ENCODE results near the gene TECTB.

DNA sequence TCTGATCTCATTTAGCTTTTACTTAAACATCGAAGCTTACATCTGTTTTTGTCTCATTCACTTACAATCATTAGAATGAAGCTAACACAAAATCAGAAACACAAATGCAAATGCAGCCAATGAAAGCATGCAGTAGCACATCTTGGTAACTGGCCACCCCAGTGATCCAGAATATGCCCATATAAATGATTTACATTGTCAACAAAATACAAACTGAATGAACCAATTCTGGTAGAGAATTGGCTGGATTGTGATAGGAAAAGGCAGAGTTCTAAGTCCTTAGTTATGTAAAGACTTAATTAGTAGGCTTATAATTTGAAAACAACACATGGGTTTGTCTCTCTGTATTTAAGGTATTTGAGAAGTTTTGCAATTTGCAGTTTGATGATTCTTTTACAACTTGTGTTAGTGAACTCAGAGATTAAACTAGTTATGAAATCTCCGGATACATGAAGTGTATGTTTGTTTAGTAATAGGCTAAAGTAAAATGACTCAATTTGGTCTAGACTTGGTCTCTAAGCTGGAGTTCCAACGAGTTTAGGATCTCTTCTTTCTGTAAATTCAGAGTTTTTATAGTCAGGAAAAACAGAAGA lies 21.2 kb downstream of the TECTB start:
- TF ChIP-seq, protein P1, sequence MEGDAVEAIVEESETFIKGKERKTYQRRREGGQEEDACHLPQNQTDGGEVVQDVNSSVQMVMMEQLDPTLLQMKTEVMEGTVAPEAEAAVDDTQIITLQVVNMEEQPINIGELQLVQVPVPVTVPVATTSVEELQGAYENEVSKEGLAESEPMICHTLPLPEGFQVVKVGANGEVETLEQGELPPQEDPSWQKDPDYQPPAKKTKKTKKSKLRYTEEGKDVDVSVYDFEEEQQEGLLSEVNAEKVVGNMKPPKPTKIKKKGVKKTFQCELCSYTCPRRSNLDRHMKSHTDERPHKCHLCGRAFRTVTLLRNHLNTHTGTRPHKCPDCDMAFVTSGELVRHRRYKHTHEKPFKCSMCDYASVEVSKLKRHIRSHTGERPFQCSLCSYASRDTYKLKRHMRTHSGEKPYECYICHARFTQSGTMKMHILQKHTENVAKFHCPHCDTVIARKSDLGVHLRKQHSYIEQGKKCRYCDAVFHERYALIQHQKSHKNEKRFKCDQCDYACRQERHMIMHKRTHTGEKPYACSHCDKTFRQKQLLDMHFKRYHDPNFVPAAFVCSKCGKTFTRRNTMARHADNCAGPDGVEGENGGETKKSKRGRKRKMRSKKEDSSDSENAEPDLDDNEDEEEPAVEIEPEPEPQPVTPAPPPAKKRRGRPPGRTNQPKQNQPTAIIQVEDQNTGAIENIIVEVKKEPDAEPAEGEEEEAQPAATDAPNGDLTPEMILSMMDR (conservative IDR thresholded peaks at IDR 0.05; ENCODE audit: low read depth, low read length): no peak
- TF ChIP-seq EZH2 (IDR thresholded peaks at IDR 0.05; ENCODE audit: borderline replicate concordance, low read depth, low read length, poor library complexity, severe bottlenecking): no peak
